Activated CD8-positive, alpha-beta memory T cell treated with anti-CD3 and anti-CD28 coated beads, Interleukin-2, amount 50 U/mL, for 24 hours (primary cell): ENCODE data around the gene GDF9.

Source experiments
- DNase-seq: peaks from one replicate; pipeline ENCODE4 v3.0.0-alpha.2; 2020; ENCODE audit errors: extremely low read depth

The GDF9 gene

DNA sequence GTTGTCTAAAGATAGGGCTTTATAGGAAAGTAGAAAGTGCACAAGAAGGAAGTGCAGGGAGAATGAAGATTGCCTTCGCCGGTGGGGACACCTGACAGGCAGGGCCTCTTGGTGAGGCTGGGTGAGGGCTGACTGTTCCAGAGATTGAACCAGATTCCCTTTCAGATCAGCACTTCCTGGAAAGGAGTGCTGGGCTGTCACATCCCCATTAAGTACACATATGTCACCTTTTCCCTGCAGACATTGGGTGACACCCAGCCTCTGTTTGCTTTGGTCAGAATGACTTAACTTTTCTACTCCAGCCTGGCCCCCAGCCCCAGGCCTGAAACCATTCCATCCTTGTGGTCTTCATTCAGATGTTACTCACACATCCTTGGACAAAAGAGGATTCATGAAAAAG lies 28.4 kb downstream of the GDF9 start:
- no peak for DNase-seq

DNA sequence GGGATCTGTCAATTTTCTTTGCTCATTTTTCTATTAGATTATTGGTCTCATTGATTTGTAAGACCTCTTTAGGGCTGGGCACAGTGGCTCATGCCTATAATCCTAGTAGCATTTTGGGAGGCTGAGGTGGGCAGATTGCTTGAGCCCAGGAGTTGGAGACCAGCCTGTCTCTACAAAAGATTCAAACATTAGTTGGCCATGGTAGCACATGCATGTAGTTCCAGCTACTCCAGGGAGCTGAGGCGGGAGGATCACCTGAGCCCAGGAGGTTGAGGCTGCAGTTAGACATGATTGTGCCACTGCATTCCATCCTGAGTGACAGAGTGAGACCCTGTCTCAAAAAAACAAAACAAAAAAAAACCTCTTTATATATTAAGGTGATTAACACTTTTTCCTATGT lies 29.4 kb downstream of the GDF9 start:
- no peak for DNase-seq

DNA sequence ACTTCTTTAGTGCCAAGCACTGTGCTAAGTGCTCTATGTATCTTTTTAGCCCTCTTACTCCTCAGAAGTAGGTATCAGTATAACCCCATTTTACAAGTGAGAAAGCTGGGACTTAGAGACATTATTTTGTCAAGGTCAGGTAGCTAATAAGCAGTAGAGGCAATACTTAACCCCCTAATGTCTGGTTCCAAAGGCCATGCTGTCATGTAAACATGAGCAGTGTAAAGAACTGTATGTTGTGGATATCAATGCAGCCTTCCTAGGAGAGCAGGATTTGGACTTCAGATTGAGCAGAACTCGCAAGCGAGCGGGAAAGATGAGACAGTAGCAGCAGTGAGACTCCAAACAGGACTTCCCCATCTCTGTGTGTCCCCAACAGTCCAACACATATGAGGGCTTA lies 32.2 kb downstream of the GDF9 start:
- no peak for DNase-seq

DNA sequence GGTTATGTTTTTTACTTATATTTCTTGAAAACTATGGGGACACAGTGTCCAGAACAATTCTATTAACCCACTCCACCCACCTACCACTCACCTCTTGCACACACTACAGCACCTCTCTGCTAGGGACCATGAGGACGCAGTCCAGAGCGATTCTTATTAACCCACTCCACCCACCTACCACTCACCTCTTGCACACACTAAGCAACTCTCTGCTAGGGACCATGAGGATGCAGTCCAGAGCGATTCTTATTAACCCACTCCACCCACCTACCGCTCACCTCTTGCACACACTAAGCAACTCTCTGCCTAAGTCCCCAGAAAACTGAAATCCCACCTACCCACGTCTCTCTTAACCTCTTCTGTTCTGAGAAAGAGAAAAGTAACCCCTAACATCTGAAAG lies 33.7 kb downstream of the GDF9 start:
- DNase-seq: no peak

DNA sequence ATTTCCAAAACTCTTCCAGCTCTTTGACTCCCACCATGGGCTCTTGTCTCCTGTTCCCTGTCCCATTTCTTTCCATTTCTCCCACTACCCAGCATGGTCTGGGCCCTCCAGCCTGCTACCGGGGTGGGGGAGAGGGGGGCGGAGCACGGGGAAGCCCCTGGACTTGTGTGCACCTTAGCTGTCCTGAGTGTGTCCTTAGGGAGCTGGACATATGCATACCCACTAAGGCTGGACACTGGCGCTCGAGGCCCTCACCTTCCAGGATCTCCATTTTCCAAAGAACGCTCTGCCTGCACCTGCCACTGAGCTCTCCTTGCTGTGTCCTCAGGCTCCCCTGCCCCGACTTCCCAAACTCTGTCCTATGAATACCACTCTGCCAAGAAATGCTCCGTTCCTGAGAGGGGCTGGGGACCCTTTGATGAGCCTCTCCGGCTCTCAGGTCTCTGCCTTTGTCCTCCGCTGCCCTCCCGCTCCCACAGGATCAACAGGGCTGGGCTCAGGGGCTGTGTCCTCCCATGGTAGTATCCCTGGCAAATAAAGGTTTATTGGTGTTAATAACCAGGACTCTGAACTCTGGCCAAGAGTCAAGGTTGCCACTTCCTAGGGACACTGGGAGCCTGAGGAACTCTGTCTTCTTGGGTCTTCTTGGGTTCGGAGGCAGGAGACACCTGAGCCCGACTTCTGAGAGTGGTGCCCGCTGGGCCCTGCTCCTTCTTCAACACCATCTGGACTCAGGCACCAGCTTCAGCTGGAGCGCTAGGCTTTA lies 35.0 kb downstream of the GDF9 start:
- DNase-seq: no peak

DNA sequence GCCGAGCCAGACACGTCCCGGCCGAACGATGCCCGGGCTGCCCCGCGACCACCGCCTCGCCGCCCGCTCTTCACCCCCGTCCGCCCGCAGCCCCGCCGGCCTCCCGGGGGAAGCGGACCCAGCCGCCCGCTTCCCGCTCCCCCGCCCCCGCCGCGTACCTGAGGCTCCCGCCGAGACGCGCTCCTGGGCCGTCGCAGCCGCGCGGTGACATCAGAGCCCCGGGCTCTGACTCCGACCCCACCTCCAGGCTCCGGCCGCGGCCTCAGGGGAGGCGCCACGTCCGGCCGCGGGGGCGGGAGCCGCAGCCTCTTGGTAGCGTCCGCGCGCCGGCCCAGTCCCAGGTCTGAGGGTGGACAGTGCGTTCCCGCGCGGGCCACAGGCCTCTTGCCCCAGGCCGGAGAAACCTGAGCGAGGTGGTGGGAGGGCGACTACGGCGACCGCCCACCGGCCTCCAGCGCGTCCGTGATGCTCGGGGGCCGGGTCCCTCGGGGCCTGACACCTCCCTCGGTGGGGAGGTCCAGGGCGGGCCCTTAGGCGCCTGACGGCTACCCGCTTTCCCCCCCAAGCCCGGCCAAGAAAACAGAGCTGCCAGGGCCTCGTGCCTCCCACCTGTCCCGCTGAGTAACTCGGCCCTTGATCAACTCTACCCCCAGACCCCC lies 35.7 kb downstream of the GDF9 start, which contains the start of gene SHROOM1:
Gene SHROOM1, minus strand, starts transcription at position 212 of the 659 bp plus-strand sequence. CDS start 4,507 bp downstream, outside the sequence.
- no peak for DNase-seq

DNA sequence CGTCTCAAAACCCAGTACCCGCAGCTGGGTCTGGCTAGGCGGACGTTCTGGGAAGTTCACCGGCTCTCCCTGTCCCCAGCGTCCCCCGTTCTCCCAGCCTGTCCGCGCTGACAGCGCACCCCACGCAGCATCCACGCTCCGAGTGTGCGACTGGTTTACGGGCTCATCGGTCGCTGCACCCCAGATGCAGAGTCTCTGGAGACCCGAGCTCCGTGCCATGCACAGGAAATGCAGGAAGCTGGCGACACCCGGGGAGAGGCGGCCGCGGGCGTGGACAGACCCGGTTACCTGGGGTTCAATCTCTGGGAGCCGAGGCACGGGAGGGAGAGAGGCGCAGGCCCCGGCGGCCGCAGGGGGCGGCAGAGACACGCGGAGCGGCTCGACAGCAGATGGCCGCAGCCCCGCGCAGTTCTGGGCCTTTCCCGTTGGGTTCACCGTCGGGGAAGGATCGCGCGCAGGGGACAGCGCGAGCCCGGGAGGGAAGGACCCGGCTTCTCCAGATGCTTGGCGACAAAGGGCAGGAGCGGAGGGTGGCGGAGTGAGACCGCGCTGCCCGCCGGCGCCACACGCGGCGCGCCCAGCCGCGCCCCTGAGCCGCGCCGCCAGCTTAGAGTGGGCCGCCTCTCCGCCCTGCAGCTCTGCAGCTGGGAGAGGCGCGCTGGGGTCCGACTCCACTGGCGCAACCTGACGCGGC lies 36.4 kb downstream of the GDF9 start:
- DNase-seq: peak; percentile 10

DNA sequence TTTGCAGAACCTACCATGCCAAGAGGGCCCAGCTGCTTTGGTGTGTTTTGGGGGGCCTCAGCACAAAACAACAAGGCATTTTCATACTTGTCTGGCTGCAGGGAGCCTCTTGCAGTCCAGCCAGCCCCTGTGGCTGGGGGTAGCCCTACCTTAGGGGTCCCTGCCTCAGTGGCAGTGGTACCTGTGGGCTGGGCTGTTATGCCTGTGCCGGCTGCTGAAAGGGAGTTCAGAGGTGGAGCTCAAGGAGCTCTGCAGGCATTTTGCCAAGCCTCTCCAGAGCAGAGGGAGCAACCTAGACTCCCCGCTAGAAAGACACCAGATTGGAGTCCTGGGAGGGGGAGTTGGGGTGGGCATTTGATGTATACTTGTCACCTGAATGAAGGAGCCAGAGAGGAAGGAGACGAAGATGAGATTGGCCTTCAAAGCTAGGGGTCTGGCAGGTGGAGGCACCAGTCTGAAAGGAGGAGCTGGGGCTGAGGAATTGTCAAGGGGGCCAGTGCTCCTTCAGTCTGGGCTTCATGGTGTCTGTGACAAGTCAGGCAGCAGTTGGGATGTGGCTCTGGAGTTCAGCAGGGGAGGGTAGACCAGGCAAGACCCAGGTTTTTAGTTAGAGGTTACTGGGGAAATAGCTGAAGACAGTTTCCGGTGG lies 37.3 kb downstream of the GDF9 start:
- no peak for DNase-seq

DNA sequence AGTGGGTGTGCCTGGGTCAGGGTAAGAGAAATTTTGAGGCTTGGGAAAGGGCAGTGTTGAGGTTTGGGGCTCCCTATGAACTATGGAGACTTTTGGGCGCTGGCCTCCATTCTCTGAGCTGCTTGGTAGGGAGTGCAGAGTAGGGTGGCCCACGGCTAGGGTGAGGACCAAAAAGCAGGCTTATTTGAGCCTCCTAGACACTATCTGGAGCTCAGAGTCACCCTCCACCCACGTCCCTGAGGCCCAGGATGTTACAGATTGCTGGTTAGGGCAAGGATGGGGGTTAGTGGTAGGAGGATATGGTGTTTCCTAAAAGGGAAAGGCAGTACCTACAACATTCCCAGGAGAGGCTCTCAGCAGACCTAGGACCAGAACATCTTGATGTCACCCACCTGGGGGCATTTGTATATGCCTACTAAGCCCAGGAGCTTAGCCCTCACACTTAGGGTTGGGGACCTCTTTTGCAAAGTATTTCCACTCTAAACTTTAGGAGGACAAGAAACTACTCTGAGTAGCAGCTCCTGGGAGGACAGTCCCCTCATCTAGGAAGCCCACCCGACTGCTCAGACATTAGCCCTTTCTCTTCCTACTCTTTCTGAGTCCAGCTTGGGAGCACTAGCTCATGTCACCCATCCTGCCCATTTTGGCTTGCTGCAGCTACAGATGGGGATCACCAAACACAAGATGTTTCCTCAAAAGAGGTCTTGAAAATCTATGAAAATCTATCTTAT lies 38.2 kb downstream of the GDF9 start:
- DNase-seq: no peak

DNA sequence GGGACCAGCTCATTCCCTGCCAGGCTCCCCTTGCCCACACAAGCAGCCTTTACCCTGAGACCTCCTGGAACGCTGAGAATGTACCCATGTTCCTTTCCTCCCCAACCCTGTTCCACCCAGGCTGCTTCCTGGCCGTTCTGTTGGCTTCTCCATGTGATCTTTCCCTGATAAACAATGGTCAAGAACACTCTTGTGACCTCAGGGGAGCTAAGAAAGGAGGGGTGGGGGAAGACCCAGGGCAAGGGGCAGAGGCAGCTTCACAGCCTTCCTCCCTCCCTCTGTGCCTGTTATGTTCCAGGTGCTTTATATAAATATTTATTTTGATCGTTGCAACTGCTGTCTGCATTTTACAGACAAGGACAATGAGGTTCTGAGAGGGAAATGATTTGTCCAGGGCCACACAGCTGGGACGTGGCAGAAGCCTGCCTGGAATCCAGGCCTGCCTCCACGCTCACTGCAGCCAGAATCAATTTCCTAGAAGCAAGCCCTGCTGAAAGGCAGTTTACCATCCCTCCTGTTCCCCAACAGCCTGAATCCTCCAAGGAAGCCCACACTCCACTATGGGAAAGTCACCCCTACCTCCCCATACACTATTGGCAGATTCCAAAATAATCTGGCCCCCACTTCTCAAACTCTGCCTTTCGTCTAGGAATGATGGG lies 39.7 kb downstream of the GDF9 start:
- DNase-seq: no peak

DNA sequence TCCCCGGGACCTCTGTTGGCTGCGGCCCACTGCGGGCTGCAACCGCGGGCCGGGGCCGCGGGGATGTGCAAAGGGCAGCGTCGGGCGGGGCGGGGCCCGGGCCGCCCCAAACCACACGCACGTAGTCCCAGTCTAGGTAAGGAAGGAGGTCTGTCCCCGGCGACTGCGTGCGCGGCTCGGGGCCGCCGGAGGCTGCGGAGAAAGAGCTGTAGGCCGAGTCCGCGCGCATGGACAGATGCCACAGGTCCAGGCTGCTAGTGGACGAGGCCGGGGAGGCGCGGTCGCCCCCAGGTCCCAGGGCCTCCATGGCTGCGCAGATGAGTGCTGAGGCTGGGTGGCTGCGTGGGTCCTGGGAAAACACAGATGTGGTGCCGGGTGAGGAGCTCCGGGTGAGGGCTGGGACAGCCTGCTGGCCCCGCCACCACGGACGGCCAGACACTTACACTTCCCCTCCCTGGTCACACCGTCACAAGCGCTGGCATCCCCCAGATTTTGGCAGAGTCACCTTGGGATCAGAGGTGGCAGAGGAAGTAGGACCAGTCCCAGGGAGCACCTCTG lies 40.4 kb downstream of the GDF9 start:
- no peak for DNase-seq

DNA sequence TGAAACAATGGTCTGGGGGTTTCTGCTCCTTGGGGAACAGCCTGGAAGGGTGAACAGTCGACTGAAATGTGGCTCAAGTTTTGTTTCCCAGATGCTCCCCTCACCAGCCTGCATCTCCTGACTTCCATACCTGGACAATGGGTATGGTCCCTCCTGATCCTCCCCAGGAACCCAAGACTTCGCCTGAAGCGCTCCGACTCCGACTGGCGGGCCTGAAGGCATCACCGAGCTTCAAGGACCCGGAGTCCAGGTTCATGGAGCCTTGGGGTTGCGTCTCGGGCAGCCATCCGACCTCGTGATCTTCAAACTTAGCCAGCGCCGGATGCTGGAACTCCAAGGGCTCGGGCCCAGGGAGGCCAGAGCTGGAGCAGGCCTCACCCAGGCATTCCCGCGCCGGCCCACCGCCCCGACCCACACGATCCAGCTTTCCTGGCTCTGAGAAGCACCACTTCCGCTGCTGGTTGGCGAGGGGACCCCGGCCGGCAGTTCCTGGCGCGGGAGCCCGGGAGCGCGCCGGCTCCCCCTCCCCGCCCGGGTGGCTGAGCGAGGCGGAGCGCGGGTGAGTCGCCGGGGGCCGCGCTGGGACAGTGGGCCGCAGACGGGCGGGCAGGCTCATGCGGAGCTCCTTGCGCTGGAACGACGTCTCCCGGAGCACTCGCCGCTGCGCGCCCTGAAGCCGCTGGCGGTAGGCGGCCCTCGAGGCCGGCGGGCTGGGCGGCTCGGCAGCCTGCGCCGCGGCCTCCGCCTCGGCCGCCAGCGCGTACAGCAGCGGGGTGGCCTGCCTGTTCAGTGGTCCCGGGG lies 41.0 kb downstream of the GDF9 start:
- DNase-seq: no peak

DNA sequence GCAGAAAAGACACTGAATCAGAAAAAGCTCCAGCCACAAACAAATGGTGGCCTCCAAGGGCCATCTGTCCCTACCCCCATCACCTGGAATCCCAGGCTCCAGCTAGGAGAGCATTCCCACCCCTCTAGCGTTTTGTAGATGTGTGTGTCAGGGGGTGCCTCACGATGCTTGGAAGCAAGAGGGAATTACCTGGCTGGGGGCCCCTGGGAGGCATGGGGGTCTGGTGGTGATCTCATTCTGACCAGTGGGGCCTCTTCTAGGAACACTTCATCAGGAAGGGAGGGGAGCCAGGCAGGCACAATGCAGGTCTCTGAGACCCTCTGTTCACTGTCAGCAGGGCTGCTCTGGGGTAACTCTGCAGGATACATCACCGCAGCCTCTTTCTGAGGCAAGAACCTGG lies 41.8 kb downstream of the GDF9 start:
- no peak for DNase-seq

DNA sequence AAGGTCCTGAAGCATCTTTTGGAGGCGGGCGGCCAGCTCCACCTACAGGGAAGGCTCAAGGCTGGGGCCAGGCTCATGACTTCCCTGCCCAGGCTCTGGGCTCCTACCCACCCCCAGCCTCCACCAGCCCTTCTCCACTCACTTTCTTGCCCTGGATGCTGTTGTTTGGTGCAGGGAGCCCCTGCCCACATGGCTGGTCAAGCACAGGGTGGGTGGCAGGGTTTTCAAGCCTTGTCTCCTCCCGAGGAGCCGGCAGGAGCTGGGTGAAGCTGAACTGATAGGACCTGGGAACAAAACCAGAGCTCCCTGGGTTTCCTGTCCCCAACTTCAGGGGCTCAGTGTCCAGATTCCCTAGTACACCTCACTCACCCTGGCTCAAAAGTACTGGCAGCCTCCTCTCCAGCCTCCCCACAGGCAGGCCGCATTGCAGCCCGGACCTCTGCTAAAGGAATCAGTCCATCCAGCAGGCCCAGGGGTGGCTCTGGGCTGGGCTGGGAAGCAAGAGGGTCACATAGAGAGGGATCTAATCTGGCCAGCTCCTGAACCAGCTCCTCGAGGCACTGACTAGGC lies 42.7 kb downstream of the GDF9 start:
- DNase-seq: no peak

DNA sequence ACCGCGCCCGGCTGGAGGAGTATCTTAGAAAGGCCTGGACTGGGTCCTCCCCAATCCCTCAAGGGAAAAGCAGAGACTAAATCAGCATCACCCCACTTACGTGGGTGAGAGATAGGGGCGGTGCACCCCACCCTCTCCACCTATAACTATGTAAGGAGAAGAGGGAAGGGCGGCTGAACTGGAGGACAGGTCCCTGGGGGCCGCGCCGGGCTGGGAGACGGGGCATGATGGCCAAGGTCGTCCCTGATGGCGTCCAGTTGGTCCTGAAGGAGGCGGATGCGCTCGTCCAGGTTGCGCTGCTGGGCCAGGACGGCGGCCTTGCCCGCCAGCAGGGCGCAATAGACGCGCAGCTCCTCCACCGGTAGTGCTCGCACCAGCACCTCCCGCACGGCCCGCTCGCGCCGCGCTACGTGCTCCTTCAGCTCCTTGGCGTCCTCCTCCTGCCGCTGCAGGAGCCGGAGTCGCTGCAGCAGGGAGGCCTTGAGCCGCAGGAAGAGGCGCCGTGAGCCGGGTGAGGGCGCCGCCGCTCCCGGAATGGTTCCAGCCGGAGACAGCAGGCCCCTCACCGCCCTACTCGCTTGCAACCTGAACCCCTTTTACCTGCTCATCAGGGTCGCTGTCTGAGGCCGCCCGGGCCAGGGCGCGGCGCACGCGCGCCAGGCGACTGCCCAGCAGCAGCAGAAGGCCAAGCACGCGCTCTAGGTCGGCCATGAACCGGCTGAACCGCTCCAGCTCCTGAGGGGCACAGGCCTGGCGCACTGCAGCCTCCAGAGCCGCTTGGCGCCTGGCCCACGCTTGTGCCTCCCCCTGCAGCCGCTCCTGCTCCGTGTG lies 43.4 kb downstream of the GDF9 start:
- DNase-seq: no peak

DNA sequence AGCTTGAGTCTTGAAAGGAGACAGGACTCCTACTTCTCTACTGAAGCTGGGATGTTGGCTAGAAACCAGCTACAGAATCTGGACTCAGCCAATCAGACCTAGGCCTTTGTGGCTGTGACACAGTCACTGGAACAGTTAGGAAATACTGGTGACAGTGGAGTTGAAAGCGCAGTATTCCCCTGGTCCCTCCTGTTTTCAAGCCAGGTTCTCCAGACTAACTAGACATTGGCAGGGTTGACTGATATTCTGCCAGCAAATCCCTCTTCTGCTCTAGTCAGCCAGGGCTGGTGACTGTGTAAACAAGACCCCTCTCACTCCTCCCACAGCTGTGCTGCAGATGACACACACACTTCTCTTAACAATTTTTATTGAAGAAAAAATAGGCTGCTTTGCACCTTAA lies 44.5 kb downstream of the GDF9 start:
- no peak for DNase-seq

DNA sequence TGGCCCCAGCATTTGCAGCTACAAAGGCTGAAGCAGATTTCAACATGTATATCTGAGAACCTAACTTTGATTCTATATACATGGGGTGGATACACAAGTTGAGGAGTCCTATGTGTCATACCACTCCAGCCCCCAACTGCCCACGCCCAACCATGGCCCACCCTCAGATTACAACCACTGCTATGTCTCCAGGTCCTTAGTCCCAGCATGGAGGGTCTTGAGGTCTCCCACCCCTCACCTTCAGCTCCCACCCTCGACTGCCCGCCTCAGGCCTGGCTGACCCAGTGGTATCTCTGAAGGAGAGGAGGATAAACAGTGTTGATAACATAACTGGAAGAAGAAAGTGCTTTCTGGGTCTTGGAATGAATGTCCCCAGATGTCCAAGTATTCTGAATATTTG lies 44.9 kb downstream of the GDF9 start:
- DNase-seq: no peak

DNA sequence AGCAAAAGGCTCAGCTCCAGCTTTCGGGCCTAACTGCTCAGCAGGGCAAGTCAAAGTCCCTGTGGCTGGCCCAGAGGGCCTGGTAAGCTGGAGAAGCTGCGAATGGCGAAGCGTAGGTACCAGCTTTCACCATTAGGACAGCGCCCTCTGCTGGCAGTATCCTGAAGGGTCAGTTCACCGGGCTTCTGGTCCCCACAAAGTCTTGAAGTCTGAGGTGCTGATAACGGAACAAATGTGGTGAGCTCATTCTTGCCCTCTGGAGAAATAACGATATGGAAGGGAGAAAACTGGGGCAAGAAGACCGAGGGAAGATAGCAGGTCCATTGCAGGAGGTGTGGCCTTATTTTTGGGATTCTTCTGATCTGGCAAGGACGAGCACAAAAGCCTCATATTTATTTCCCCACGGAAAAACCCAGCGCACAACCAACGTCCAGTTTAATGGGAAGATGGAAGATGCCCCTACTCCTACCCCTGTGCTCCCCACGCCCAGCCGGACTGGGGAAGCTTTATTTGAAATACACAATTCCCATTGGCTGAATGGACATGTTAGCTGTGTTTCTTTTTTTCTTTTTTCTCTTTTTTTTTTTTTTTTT lies 46.0 kb downstream of the GDF9 start:
- peak; percentile 79 for DNase-seq
